ENCODE results near the gene DCP1B.

Gene DCP1B

DNA sequence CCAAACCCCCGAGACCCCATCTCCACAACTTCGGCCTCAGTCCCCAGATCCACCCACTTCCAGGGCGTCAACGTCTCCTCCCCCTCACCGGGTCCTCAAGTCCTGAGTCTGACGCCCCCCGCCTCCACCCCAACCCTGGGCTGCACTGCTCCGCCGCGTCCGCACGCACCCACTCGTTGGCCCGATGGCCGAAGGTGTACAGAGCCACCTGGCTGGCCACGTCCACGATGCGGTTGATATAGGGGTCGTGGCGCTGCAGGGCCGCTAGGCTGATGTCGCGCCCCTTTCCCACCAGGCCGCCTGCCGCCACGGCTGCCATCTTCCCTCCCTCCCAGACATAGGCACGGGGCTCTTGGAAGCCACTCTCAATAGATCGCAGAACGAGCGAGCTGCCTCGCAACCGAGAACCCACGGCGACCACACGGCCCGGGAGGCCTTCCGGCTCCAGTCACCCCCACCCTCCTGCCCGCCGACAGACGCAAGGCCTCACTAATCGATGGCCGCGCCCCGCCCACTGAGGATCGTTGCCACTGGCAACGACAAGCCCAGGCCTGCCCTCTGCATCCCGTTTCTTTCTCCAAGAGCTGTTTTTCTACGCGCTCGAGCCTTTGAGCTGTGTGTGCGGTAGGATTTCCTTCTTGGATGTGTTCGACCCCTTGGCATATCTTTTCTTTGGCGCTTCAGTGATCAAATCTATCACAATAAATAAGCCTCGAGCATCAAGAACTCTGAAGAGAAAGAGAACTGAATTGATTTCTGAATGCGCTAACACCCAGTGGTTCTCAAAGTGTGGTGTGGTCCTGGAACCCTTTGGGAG lies at the start of gene DCP1B:
Gene DCP1B (minus strand): TSS at position 345 of the 817 bp plus-strand sequence. CDS start 26 bp downstream, at position 319.
- peak; percentile 95 for DNase-seq (ENCODE audit: extremely low read depth, insufficient read length)
- TF ChIP-seq, protein P1, sequence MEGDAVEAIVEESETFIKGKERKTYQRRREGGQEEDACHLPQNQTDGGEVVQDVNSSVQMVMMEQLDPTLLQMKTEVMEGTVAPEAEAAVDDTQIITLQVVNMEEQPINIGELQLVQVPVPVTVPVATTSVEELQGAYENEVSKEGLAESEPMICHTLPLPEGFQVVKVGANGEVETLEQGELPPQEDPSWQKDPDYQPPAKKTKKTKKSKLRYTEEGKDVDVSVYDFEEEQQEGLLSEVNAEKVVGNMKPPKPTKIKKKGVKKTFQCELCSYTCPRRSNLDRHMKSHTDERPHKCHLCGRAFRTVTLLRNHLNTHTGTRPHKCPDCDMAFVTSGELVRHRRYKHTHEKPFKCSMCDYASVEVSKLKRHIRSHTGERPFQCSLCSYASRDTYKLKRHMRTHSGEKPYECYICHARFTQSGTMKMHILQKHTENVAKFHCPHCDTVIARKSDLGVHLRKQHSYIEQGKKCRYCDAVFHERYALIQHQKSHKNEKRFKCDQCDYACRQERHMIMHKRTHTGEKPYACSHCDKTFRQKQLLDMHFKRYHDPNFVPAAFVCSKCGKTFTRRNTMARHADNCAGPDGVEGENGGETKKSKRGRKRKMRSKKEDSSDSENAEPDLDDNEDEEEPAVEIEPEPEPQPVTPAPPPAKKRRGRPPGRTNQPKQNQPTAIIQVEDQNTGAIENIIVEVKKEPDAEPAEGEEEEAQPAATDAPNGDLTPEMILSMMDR (IDR thresholded peaks at IDR 0.05; ENCODE audit: insufficient read depth, low read length, poor library complexity, severe bottlenecking), result peak; percentile 4
- Histone ChIP-seq H3K36me3 (ENCODE audit: control insufficient read depth, insufficient read depth, low read length) (no peaks in the 10 kb centered on the region), H3K27me3 (replicated peaks; ENCODE audit: control insufficient read depth, insufficient read depth, low read length) (no peaks in the 10 kb centered on the region), H3K4me3 (replicated peaks; ENCODE audit: low read depth, low read length) (peak within 1 kb of the TSS; percentile 97)

GRCh38 chr12:2053691-2054090 lies 49.4 kb upstream of the DCP1B start:
- Histone ChIP-seq H3K4me3 (replicated peaks; ENCODE audit: low read depth, low read length) (no peak overlapping the region), H3K36me3 (ENCODE audit: control insufficient read depth, insufficient read depth, low read length) (no peaks in the 10 kb centered on the region), H3K27me3 (replicated peaks; ENCODE audit: control insufficient read depth, insufficient read depth, low read length) (peaks cover 5% of the 10 kb centered on the region)
- no peak for DNase-seq (ENCODE audit: extremely low read depth, insufficient read length)
- TF ChIP-seq, protein P1 (IDR thresholded peaks at IDR 0.05; ENCODE audit: insufficient read depth, low read length, poor library complexity, severe bottlenecking), result no peak

DNA sequence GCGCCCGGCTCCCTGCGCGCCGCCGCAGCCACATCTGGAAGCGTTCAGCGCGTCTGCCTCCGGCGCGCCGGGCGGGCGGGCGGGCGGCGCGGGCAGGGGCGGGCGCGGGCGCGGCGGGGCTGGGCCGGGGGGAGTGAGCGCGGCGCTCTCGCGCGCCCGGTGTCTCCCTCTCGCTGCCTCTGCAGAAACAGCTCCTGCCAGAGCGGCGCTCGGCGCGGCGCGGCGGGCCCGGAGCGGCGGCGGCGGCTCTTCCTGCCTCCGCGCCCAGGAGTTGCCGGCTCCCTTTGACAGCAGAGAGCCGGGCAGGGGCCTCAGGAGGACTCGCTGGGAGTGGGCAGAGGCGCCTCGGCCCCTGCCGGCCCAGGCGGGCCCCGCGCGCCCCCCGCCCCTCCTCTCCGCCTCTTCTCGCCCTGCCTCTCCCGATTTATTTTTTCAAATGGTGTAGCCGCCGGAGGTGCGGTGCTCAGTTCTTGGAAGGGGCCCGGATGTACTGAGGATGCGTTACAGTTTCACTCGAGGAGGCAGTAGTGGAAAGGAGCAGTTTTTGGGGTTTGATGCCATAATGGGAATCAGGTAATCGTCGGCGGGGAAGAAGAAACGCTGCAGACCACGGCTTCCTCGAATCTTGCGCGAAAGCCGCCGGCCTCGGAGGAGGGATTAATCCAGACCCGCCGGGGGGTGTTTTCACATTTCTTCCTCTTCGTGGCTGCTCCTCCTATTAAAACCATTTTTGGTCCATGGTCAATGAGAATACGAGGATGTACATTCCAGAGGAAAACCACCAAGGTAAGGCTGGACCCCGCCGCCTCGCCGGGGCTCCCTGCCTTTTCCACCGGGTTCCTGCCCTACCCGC lies 48.8 kb upstream of the DCP1B start, which contains the start of gene CACNA1C:
Gene CACNA1C (plus strand): TSS at position 162 of the 853 bp plus-strand sequence. CDS start 576 bp downstream, at position 738.
- Histone ChIP-seq H3K36me3 (ENCODE audit: control insufficient read depth, insufficient read depth, low read length) (no peaks in the 10 kb centered on the region), H3K27me3 (replicated peaks; ENCODE audit: control insufficient read depth, insufficient read depth, low read length) (peaks cover 5% of the 10 kb centered on the region), H3K4me3 (replicated peaks; ENCODE audit: low read depth, low read length) (no peak within 1 kb of the TSS; the same call in 1 of the 2 replicates)
- TF ChIP-seq, protein P1 (IDR thresholded peaks at IDR 0.05; ENCODE audit: insufficient read depth, low read length, poor library complexity, severe bottlenecking), result no peak
- DNase-seq (ENCODE audit: extremely low read depth, insufficient read length), result no peak

GRCh38 chr12:2051700-2052621 lies 47.7 kb upstream of the DCP1B start:
- Histone ChIP-seq H3K36me3 (ENCODE audit: control insufficient read depth, insufficient read depth, low read length) (no peaks in the 10 kb centered on the region), H3K27me3 (replicated peaks; ENCODE audit: control insufficient read depth, insufficient read depth, low read length) (peaks cover 5% of the 10 kb centered on the region), H3K4me3 (replicated peaks; ENCODE audit: low read depth, low read length) (no peak overlapping the region)
- no peak for DNase-seq (ENCODE audit: extremely low read depth, insufficient read length)
- TF ChIP-seq, protein P1 (IDR thresholded peaks at IDR 0.05; ENCODE audit: insufficient read depth, low read length, poor library complexity, severe bottlenecking), result no peak
